PC-9 (cell line): Measurements from ENCODE around the gene SNX11. TPM values are rescaled to one million over a fixed set of nuclear protein-coding genes. Genes with fewer than 3 reads are reported as not detected.

Experiments used
- BruUV-seq: library from RNA; stranded (reverse); fragments of 400-500 nt; replicated peaks from 2 replicates; lab custom pipeline; 2021; lab: Mats Ljungman, UMichigan
- CTCF ChIA-PET: fragments of 300-600 bp; sonication (Branson Sonifier 250); formaldehyde crosslinking; loops from one replicate; lab custom pipeline; 2022; ENCODE audit warnings: antibody characterized with exemption; lab: Charles Lee
- POLR2A ChIA-PET: fragments of 300-600 bp; sonication (Branson Sonifier 250); formaldehyde crosslinking; loops from one replicate; lab custom pipeline; 2022; ENCODE audit warnings: antibody characterized with exemption; ENCODE audit not compliant: unreplicated experiment; lab: Charles Lee
- DNase-seq, 2 experiments: peaks; one replicate each; pipeline versions ENCODE4 v3.0.0 to v3.0.0-alpha.2; 2015 to 2022; ENCODE audit warnings: mixed read lengths in 1 of 2
- H2AFZ ChIP-seq: fragments of 200-600 bp; sonication (generic); 2 replicates; pipeline ENCODE4 v1.8.1; 2017; ENCODE audit warnings: antibody characterized with exemption
- H3F3A ChIP-seq: fragments of 200-600 bp; sonication (generic); 2 replicates; pipeline ENCODE4 v1.8.1; 2017; ENCODE audit warnings: antibody characterized with exemption, mild to moderate bottlenecking, low read depth; ENCODE audit not compliant: insufficient read depth
- H3K27ac ChIP-seq: fragments of 200-600 bp; sonication (generic); 2 replicates; pipeline ENCODE4 v1.6.1; 2016; ENCODE audit warnings: mixed run types
- H3K27me3 ChIP-seq: fragments of 200-600 bp; sonication (generic); 2 replicates; pipeline ENCODE4 v1.6.1; 2016; ENCODE audit warnings: low read depth, mixed run types; ENCODE audit not compliant: insufficient read depth
- H3K36me3 ChIP-seq: fragments of 200-600 bp; sonication (generic); 2 replicates; pipeline ENCODE4 v1.6.1; 2016; ENCODE audit warnings: low read depth, mixed run types
- H3K4me1 ChIP-seq: fragments of 200-600 bp; sonication (generic); replicated peaks from 2 replicates; pipeline ENCODE4 v1.6.1; 2016; ENCODE audit warnings: mixed run types; ENCODE audit not compliant: insufficient read depth
- H3K4me2 ChIP-seq: fragments of 200-600 bp; sonication (generic); 2 replicates; pipeline ENCODE4 v1.6.1; 2017; ENCODE audit warnings: mixed run types
- H3K4me3 ChIP-seq: fragments of 200-600 bp; sonication (generic); 2 replicates; pipeline ENCODE4 v1.6.1; 2016; ENCODE audit warnings: mixed run types
- H3K79me2 ChIP-seq: fragments of 200-600 bp; sonication (generic); 2 replicates; pipeline ENCODE4 v1.6.1; 2017; ENCODE audit warnings: low read depth, mixed run types
- H3K9me2 ChIP-seq: fragments of 200-600 bp; sonication (generic); 2 replicates; pipeline ENCODE4 v1.8.1; 2017; ENCODE audit warnings: mild to moderate bottlenecking; ENCODE audit not compliant: insufficient read depth
- H3K9me3 ChIP-seq: fragments of 200-600 bp; sonication (generic); 2 replicates; pipeline ENCODE4 v1.8.1; 2016; ENCODE audit warnings: low read depth; ENCODE audit not compliant: insufficient read depth
- H4K20me1 ChIP-seq: fragments of 200-600 bp; sonication (generic); 2 replicates; pipeline ENCODE4 v1.8.1; 2017; ENCODE audit not compliant: insufficient read depth
- EZH2 ChIP-seq: fragments of 200-600 bp; sonication (generic); IDR thresholded peaks from 2 replicates; pipeline ENCODE4 v1.8.0; 2017; ENCODE audit warnings: antibody characterized with exemption, low read depth
- intact Hi-C: fragments of 100-400 bp; cut with micrococcal nuclease; formaldehyde crosslinking; loops from one replicate; pipeline ENCODE4 v1.10.0; 2022; ENCODE audit not compliant: unreplicated experiment
- total RNA-seq: library from RNA; stranded (reverse); gene quantifications from 2 replicates; pipeline ENCODE4 v1.2.3, GENCODE V29; 2021
- TF ChIP-seq, protein P1 (sequence below): fragments of 200-600 bp; sonication (generic); conservative IDR thresholded peaks from 2 replicates; pipeline ENCODE4 v1.6.1; 2017; ENCODE audit warnings: mixed run types, antibody characterized with exemption, mild to moderate bottlenecking, moderate library complexity

SNX11 gene
- total RNA-seq, 1 experiment from 2014 or later = 16.0 TPM

GRCh38 chr17:48129981-48130380 lies 22.4 kb downstream of the SNX11 start:
- H2AFZ ChIP-seq = no peak overlapping the region
- ChIA-PET CTCF (interaction anchor here (1.0 kb wide), 1 partner anchor 105 kb away, joined by 3 read pairs; no protein-coding TSS in a partner anchor), POLR2A (no interaction called here)
- DNase-seq = no peak
- H3K79me2 ChIP-seq = no peaks in the 10 kb centered on the region
- H3K4me3 ChIP-seq = no peak overlapping the region
- TF ChIP-seq EZH2 = no peak
- TF ChIP-seq, protein P1, sequence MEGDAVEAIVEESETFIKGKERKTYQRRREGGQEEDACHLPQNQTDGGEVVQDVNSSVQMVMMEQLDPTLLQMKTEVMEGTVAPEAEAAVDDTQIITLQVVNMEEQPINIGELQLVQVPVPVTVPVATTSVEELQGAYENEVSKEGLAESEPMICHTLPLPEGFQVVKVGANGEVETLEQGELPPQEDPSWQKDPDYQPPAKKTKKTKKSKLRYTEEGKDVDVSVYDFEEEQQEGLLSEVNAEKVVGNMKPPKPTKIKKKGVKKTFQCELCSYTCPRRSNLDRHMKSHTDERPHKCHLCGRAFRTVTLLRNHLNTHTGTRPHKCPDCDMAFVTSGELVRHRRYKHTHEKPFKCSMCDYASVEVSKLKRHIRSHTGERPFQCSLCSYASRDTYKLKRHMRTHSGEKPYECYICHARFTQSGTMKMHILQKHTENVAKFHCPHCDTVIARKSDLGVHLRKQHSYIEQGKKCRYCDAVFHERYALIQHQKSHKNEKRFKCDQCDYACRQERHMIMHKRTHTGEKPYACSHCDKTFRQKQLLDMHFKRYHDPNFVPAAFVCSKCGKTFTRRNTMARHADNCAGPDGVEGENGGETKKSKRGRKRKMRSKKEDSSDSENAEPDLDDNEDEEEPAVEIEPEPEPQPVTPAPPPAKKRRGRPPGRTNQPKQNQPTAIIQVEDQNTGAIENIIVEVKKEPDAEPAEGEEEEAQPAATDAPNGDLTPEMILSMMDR = no peak
- H3K36me3 ChIP-seq = no peaks in the 10 kb centered on the region
- H4K20me1 ChIP-seq = no peaks in the 10 kb centered on the region
- intact Hi-C loops = loop anchor here (2.0 kb wide), 1 partner anchor 55 kb away; no protein-coding TSS in a partner anchor
- no peaks in the 10 kb centered on the region; the same call in 1 of the 2 replicates for H3F3A ChIP-seq
- no peaks in the 10 kb centered on the region for H3K27me3 ChIP-seq
- H3K27ac ChIP-seq = no peak overlapping the region
- no peaks in the 10 kb centered on the region for H3K9me2 ChIP-seq
- H3K4me1 ChIP-seq = peaks cover 15% of the 10 kb centered on the region
- H3K4me2 ChIP-seq = no peak overlapping the region
- BruUV-seq = no TSS peak
- no peaks in the 10 kb centered on the region for H3K9me3 ChIP-seq

GRCh38 chr17:48131216-48131824 lies 23.8 kb downstream of the SNX11 start:
- peak; percentile 47 to 64 for DNase-seq

DNA sequence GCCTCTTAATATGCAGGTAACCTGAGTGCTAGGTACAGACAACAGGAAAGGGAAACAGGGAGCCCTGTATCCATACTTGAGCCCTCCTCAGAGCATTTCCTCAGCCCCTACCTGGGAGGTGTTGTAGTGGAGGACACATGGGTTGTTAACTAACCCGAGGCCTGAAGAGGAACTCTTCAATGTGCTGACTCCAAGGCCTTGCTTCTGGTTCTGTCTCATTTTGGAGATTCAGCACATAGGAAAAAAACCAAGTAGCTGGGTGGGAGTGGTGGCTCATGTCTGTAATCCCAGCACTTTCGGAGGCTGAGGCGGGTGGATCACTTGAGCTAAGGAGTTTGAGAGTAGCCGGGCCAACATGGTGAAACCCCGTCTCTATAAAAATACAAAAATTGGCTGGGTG lies 24.8 kb downstream of the SNX11 start:
- no peaks in the 10 kb centered on the region for H3K9me3 ChIP-seq
- POLR2A ChIA-PET = no interaction called here
- no peaks in the 10 kb centered on the region for H3K27me3 ChIP-seq
- H3K4me2 ChIP-seq = no peak overlapping the region
- no peaks in the 10 kb centered on the region for H4K20me1 ChIP-seq
- no peak overlapping the region for H2AFZ ChIP-seq
- H3K4me3 ChIP-seq = no peak overlapping the region
- H3K36me3 ChIP-seq = no peaks in the 10 kb centered on the region
- H3K27ac ChIP-seq = no peak overlapping the region
- DNase-seq = no peak
- H3K4me1 ChIP-seq = peaks cover 7% of the 10 kb centered on the region
- TF ChIP-seq, protein P1 = no peak
- TF ChIP-seq EZH2 = no peak
- H3F3A ChIP-seq = no peaks in the 10 kb centered on the region; the same call in 1 of the 2 replicates
- no peaks in the 10 kb centered on the region for H3K9me2 ChIP-seq
- intact Hi-C loops = no loop called here
- H3K79me2 ChIP-seq = no peaks in the 10 kb centered on the region
- CTCF ChIA-PET = interaction anchor here (0.6 kb wide), 1 partner anchor 57 kb away, joined by 3 read pairs; no protein-coding TSS in a partner anchor
- BruUV-seq = no TSS peak

More at GRCh38 chr17:48131216-48131824, 23.8 kb downstream of the SNX11 start:
- no peaks in the 10 kb centered on the region for H3K9me2 ChIP-seq
- H3K4me2 ChIP-seq = no peak overlapping the region
- BruUV-seq = no TSS peak
- H3K9me3 ChIP-seq = no peaks in the 10 kb centered on the region
- H3K27me3 ChIP-seq = no peaks in the 10 kb centered on the region
- POLR2A ChIA-PET = interaction anchor here (0.5 kb wide), 1 partner anchor 1377 kb away, joined by 5 read pairs; no protein-coding TSS in a partner anchor
- H3F3A ChIP-seq = no peaks in the 10 kb centered on the region; the same call in 1 of the 2 replicates
- H3K79me2 ChIP-seq = no peaks in the 10 kb centered on the region
- H3K36me3 ChIP-seq = no peaks in the 10 kb centered on the region
- H2AFZ ChIP-seq = no peak overlapping the region
- H4K20me1 ChIP-seq = no peaks in the 10 kb centered on the region
- intact Hi-C loops = loop anchor here (1.0 to 2.0 kb wide), 2 partner anchors 57 to 106 kb away; no protein-coding TSS in a partner anchor
- TF ChIP-seq EZH2 = no peak
- TF ChIP-seq, protein P1 = peak; percentile 94
- CTCF ChIA-PET = interaction anchor here (0.6 to 1.0 kb wide), 4 partner anchors 45 to 580 kb away, joined by 3 to 7 read pairs (median 4); no protein-coding TSS in a partner anchor
- H3K4me1 ChIP-seq = peaks cover 15% of the 10 kb centered on the region
- H3K27ac ChIP-seq = no peak overlapping the region
- H3K4me3 ChIP-seq = no peak overlapping the region
